MM.1S (cell line): ENCODE data around the gene ANKK1.

Experiments
- DNase-seq: peaks from one replicate; pipeline ENCODE4 v3.0.0-alpha.2; 2015
- H2AFZ ChIP-seq: fragments of 300-600 bp; sonication (generic); 2 replicates; pipeline ENCODE4 v1.6.0; 2016; ENCODE audit warnings: antibody characterized with exemption, low read length
- H3F3A ChIP-seq: fragments of 300-600 bp; sonication (generic); 2 replicates; pipeline ENCODE4 v1.6.1; 2016; ENCODE audit warnings: mild to moderate bottlenecking, antibody characterized with exemption, low read length, moderate library complexity, mixed read lengths; ENCODE audit not compliant: insufficient read depth
- H3K27ac ChIP-seq: fragments of 300-600 bp; sonication (generic); 2 replicates; pipeline ENCODE4 v1.5.1; 2016; ENCODE audit warnings: mild to moderate bottlenecking, low read length
- H3K27me3 ChIP-seq: fragments of 300-600 bp; sonication (generic); replicated peaks from 2 replicates; pipeline ENCODE4 v1.6.0; 2016; ENCODE audit warnings: low read length; ENCODE audit not compliant: insufficient read depth
- H3K36me3 ChIP-seq: fragments of 300-600 bp; sonication (generic); replicated peaks from 2 replicates; pipeline ENCODE4 v1.6.1; 2016; ENCODE audit warnings: mild to moderate bottlenecking, low read length, mixed read lengths; ENCODE audit not compliant: insufficient read depth
- H3K4me1 ChIP-seq: fragments of 300-600 bp; sonication (generic); 2 replicates; pipeline ENCODE4 v1.6.1; 2016; ENCODE audit warnings: low read length, mixed read lengths
- H3K4me2 ChIP-seq: fragments of 300-600 bp; sonication (generic); 2 replicates; pipeline ENCODE4 v1.6.0; 2016; ENCODE audit warnings: low read depth, low read length
- H3K4me3 ChIP-seq: fragments of 300-600 bp; sonication (generic); 2 replicates; pipeline ENCODE4 v1.5.1; 2016; ENCODE audit warnings: low read length, mixed read lengths
- H3K79me2 ChIP-seq: fragments of 300-600 bp; sonication (generic); 2 replicates; pipeline ENCODE4 v1.6.1; 2016; ENCODE audit warnings: mixed run types, low read length, mixed read lengths
- H3K9ac ChIP-seq: fragments of 300-600 bp; sonication (generic); 2 replicates; pipeline ENCODE4 v1.6.1; 2016; ENCODE audit warnings: low read length, mixed read lengths
- H3K9me2 ChIP-seq: fragments of 300-600 bp; sonication (generic); replicated peaks from 2 replicates; pipeline ENCODE4 v1.6.1; 2016; ENCODE audit warnings: mild to moderate bottlenecking, low read length, mixed read lengths; ENCODE audit not compliant: insufficient read depth
- H3K9me3 ChIP-seq: fragments of 300-600 bp; sonication (generic); replicated peaks from 2 replicates; pipeline ENCODE4 v1.6.1; 2016; ENCODE audit warnings: mild to moderate bottlenecking, low read length, mixed read lengths; ENCODE audit not compliant: insufficient read depth
- H4K20me1 ChIP-seq: fragments of 300-600 bp; sonication (generic); 2 replicates; pipeline ENCODE4 v1.6.1; 2016; ENCODE audit warnings: mild to moderate bottlenecking, low read length, moderate library complexity, mixed read lengths; ENCODE audit not compliant: insufficient read depth
- EZH2 ChIP-seq: fragments of 300-600 bp; sonication (generic); optimal IDR thresholded peaks from 2 replicates; pipeline ENCODE3; 2017; ENCODE audit warnings: low read depth, mild to moderate bottlenecking, antibody characterized with exemption, low read length, mixed read lengths
- EZH2phosphoT487 ChIP-seq: fragments of 300-600 bp; sonication (generic); IDR thresholded peaks from 2 replicates; pipeline ENCODE4 v1.6.1; 2018; ENCODE audit warnings: antibody characterized with exemption, low read length
- TF ChIP-seq, protein P1 (sequence below): fragments of 300-600 bp; sonication (generic); IDR thresholded peaks from 2 replicates; pipeline ENCODE4 v1.5.1; 2016; ENCODE audit warnings: antibody characterized with exemption, low read length, mixed read lengths

The ANKK1 gene

DNA sequence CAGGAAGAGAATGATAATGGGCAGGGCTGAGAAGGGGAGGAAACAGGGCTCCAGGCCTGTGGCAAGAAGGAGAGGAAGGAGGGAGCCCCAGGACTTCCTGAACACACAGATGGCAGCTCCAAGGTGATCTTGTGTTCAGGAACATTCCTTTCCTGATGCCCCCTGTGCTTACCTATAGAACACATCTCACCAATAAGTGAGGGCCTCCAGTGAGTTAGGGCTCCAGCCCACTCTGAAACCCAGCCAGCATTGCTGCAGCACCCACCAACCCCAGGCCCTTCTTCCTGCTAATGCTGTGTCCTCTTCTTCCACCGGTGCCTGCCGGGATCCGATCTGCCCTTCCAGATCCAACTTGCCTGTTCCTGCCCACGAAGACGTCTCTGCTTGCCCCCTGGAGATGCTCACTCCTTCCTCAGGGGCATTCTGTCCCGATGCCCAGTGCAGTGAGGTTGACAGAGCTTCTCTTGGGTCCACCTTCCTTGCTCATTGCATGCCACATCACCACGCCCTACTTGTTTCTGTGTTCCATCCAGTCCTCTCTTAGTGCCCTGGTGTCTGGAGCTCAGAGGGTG lies 17.4 kb downstream of the ANKK1 start:
- Histone ChIP-seq H3K4me2 (no peak overlapping the region), H3K79me2 (no peaks in the 10 kb centered on the region), H3K27me3 (no peaks in the 10 kb centered on the region), H3K9ac (no peak overlapping the region), H3K9me3 (no peaks in the 10 kb centered on the region), H4K20me1 (no peaks in the 10 kb centered on the region), H3K36me3 (no peaks in the 10 kb centered on the region), H3F3A (no peaks in the 10 kb centered on the region), H3K9me2 (no peaks in the 10 kb centered on the region), H3K4me3 (no peak overlapping the region), H2AFZ (no peak overlapping the region), H3K27ac (no peak overlapping the region), H3K4me1 (no peaks in the 10 kb centered on the region)
- TF ChIP-seq EZH2phosphoT487 (no peak), EZH2 (no peak)
- TF ChIP-seq, protein P1, sequence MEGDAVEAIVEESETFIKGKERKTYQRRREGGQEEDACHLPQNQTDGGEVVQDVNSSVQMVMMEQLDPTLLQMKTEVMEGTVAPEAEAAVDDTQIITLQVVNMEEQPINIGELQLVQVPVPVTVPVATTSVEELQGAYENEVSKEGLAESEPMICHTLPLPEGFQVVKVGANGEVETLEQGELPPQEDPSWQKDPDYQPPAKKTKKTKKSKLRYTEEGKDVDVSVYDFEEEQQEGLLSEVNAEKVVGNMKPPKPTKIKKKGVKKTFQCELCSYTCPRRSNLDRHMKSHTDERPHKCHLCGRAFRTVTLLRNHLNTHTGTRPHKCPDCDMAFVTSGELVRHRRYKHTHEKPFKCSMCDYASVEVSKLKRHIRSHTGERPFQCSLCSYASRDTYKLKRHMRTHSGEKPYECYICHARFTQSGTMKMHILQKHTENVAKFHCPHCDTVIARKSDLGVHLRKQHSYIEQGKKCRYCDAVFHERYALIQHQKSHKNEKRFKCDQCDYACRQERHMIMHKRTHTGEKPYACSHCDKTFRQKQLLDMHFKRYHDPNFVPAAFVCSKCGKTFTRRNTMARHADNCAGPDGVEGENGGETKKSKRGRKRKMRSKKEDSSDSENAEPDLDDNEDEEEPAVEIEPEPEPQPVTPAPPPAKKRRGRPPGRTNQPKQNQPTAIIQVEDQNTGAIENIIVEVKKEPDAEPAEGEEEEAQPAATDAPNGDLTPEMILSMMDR: no peak
- DNase-seq: no peak

- TF ChIP-seq EZH2phosphoT487 (no peak), EZH2 (no peak)
- TF ChIP-seq, protein P1: no peak
- no peaks in the 10 kb centered on the region for H3F3A ChIP-seq
- H3K4me2 ChIP-seq: no peak overlapping the region
- H2AFZ ChIP-seq: no peak overlapping the region
- no peak overlapping the region for H3K27ac ChIP-seq
- no peak overlapping the region for H3K4me3 ChIP-seq
- H3K27me3 ChIP-seq: no peaks in the 10 kb centered on the region
- no peaks in the 10 kb centered on the region for H3K9me2 ChIP-seq
- no peaks in the 10 kb centered on the region for H3K9me3 ChIP-seq
- no peaks in the 10 kb centered on the region for H4K20me1 ChIP-seq
- no peak overlapping the region for H3K9ac ChIP-seq
- H3K4me1 ChIP-seq: no peaks in the 10 kb centered on the region
- no peaks in the 10 kb centered on the region for H3K36me3 ChIP-seq
- no peak for DNase-seq
- H3K79me2 ChIP-seq: no peaks in the 10 kb centered on the region
Observed at GRCh38 chr11:113405724-113406478, 18.3 kb downstream of the ANKK1 start.

DNA sequence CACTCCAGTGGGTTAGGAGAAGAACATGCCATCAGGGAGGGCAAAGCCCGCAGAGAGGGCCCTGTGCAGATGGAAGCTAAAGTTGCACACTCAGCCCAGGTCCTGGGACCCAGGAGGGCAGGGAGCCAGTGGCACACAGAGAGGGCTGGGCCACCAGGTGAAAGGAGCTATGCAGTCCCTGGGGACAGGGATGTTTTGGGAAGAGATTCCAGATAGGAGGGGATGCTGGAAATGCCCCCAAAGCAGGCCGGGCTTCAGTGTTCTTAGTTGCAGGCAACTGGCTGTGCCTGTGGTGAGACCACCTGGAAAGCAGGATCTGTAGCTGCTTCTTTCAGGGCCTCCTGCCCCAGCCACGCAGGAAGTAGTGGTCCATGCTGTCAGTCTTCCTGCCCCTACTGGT lies 19.6 kb downstream of the ANKK1 start:
- Histone ChIP-seq H3K4me2 (no peak overlapping the region), H3K9ac (no peak overlapping the region)

More for the DNA sequence above, 19.6 kb downstream of the ANKK1 start:
- H3K9me2 ChIP-seq: no peaks in the 10 kb centered on the region
- H3K9me3 ChIP-seq: no peaks in the 10 kb centered on the region
- H3K27me3 ChIP-seq: no peaks in the 10 kb centered on the region
- H3K4me3 ChIP-seq: no peak overlapping the region
- H3K79me2 ChIP-seq: no peaks in the 10 kb centered on the region
- no peaks in the 10 kb centered on the region for H3F3A ChIP-seq
- no peaks in the 10 kb centered on the region for H4K20me1 ChIP-seq
- no peaks in the 10 kb centered on the region for H3K4me1 ChIP-seq
- no peak overlapping the region for H2AFZ ChIP-seq
- H3K27ac ChIP-seq: no peak overlapping the region
- TF ChIP-seq EZH2 (no peak), EZH2phosphoT487 (no peak)
- TF ChIP-seq, protein P1: no peak
- DNase-seq: no peak
- H3K36me3 ChIP-seq: no peaks in the 10 kb centered on the region
